Left forelimb (tissue), 1 donor: ENCODE measurements around the gene TCEAL4.
A peak's percentile ranks its signal among the peaks of the same experiment; 100 is the strongest.
"Not testable (repeated sequence)": the region's sequence is repeated elsewhere in the genome, so short reads cannot be mapped to it uniquely, and the experiment has no call there.

ENCODE experiments used
- DNase-seq: peaks from one replicate; pipeline ENCODE4 v3.0.0-alpha.2; 2018; ENCODE audit warnings: low spot score

The TCEAL4 gene

GRCh38 chrX:103592295-103592694, 7.0 kb downstream of the TCEAL4 start:
- not testable (repeated sequence) for DNase-seq

- DNase-seq, result not testable (repeated sequence)
These were observed 9.9 kb downstream of the TCEAL4 start for GRCh38 chrX:103595202-103595601.

- peak; percentile 65 for DNase-seq
These were observed 22.3 kb downstream of the TCEAL4 start, which contains the start of gene TCEAL3 for GRCh38 chrX:103607364-103608305. TSS of gene TCEAL3 (plus strand) at chrX:103607963. CDS start at chrX:103609065, 1,102 bp downstream.

DNA sequence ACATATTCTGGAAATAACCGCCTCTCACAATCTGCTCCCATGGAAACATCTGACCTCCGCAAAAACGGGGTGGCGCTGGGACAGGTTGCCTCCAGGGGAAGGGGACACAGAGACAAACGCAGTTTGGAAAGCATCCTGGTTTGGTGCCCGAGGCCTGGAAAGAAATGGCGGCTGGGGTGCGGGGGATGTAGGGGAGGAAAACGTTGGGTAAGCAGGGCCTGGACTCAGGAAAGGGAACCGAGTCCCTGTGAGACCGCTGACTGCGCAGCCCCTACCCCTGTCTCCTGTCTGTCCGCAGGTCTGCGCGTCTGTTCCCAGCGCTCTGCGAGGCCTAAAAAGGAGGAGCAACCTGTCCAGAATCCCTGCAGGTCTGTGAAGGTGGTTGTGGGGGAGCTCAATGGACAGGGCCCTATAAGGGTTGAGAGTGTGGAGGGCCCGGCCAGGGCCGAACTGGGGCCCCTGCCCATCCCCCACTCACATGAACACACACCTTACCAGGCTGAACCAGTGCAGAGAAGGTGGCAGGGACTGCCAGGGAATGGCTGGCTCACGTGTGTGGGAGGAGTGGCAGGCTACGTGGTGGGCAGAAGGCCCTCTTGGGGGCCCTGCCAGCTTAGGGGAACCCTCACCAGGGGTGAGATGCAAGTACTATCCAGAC, 23.1 kb downstream of the TCEAL4 start:
- DNase-seq, result peak; percentile 62

DNA sequence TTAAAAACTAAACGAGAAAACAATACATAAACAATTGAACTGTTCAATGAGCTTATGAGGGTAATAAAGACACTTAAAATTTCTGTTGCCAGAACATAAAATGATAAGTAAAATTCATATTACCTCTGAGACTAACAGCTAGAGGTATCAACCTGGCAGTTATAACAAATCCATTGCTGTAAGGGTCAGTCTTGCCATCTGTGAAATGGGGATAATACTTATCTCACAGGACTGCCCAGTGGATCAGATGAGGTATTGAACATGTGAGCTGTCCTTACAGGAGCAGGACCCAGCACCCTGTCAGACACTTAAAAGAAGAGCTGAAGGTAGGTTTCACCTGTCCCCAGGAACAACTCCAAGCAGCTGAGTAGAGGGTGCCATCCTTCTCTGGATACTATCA, 25.0 kb downstream of the TCEAL4 start:
- DNase-seq, result no peak

DNA sequence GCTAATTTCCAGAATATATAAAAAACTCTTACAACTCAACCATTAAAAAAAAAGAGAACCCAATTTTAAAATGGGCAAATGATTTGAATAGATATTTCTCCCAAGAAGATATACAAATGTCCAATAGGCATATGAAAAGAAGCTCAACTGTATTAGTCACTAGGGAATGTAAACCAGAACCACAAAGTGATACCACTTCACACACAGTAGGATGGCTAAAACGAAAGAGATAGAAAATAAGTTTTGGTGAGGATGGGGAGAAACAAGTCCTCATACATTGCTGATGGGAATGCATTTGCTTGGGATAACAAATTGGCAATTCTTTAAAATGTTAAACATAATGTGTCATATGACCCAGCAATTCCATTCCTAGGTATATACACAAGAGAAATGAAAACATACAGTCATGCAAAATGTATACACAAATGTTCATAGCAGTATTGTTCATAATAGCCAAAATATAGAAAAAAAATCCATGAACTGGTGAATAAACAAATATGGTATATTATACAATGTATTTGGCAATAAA, 28.1 kb downstream of the TCEAL4 start:
- DNase-seq, result no peak

DNA sequence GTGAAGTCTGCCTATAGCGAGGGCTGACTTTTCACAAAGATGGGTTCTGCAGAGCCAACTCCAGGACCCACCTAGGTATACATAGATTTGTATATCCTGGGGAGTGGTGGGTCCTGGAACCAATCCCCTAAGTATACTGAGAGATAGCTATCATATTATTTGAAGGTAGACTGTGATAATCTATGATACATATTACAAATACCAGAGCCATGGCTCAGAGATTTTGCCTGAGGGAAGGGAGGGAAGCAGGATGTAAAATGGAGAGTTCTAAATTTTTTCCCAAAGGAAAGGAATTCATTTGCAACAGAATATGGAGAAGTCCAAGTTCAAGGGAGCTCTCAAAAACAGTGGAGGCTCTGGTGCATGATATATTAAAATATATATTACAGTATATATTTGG, 29.7 kb downstream of the TCEAL4 start:
- DNase-seq, result no peak

GRCh38 chrX:103615781-103616371, 30.6 kb downstream of the TCEAL4 start:
- no peak for DNase-seq

- no peak for DNase-seq
These were observed 31.4 kb downstream of the TCEAL4 start for GRCh38 chrX:103616676-103617186.

GRCh38 chrX:103624111-103624510, 38.8 kb downstream of the TCEAL4 start:
- no peak for DNase-seq

- no peak for DNase-seq
These were observed 41.5 kb downstream of the TCEAL4 start for GRCh38 chrX:103626855-103627254.

GRCh38 chrX:103628386-103629317, 43.3 kb downstream of the TCEAL4 start, which contains the start of gene TCEAL1:
TSS of gene TCEAL1 (plus strand) at chrX:103628975. CDS start at chrX:103629917, 942 bp downstream.
- DNase-seq, result peak; percentile 77

DNA sequence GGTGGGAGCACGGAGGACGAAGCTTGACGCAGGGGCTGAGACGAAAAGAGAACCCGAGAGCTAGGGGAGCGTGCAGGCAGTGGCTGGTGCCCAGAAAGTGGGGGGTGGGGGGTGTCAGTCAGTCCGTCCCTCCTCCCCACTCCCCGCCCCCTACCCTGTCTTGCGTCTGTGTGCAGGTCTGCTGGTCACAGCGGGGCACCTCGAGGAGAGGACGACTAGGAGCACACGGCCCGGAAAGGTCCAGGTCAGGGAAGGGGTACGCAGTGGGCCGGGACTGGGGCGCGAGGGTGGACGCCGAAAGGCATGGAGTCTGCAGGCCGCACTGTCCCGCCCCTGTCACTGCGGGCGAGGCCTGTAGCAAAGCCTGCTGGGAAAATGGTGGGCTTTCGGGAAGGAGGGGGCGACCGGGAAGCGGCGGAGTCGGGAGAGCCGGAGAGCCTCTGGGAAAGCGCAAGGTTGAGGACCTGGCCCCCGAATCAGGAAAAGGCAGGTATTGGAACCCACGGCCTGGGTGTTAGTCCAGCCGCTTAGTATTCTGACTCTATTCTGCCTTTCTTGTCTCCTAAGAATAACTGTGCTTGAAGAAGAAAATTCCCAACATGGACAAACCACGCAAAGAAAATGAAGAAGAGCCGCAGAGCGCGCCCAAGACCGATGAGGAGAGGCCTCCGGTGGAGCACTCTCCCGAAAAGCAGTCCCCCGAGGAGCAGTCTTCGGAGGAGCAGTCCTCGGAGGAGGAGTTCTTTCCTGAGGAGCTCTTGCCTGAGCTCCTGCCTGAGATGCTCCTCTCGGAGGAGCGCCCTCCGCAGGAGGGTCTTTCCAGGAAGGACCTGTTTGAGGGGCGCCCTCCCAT, 44.2 kb downstream of the TCEAL4 start:
- peak; percentile 85 for DNase-seq

GRCh38 chrX:103630171-103630511, 44.8 kb downstream of the TCEAL4 start:
- no peak for DNase-seq

DNA sequence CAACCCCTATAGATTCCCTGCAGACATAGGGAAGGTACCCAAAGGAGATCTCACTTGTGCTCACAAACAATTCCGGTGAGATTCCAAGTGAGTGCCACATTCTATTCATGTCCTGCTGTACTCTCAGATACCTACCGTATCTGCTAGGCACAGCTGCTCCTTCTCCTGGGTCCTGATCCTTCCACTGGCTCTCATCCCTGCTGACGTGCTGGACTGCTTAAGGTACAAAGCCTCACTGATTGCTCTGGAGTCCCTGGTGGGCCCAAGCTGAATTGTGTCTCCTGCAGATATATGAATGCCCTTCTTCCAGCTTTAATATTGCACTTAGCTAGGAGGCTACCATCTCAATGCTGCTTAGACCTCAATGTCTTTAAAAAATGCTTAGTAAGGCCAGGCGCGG, 45.8 kb downstream of the TCEAL4 start:
- no peak for DNase-seq

DNA sequence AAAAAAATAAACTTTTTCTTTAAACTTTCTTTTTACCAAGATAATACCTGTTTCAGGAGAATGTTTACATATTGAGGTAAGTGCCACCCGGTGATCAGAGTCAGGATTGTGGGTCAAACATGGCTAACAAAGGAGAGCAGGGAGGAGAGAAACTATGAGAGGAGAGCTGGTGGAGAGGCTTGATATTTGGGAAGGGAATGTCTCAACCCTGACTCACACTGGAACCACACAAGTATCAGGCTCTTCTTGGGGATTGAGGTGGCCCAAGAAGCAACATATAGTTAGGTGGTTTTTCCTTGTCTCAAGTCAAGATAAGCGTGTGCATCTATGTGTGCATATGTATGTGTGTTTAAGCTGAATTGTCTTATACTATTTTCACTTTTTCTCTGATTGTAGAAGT, 50.1 kb downstream of the TCEAL4 start:
- DNase-seq, result no peak
